CD4-positive, alpha-beta T cell treated with Interferon gamma for 1 hour (primary cell): ENCODE measurements around the gene C4A.
"Not testable (repeated sequence)": the region's sequence is repeated elsewhere in the genome, so short reads cannot be mapped to it uniquely, and the experiment has no call there.

Experiments
- DNase-seq: peaks from one replicate; pipeline ENCODE4 v3.0.0-alpha.2; 2020

Gene C4A

GRCh38 chr6:31961616-31962015, 20.2 kb upstream of the C4A start:
- DNase-seq = no peak

- DNase-seq = no peak
Observed at GRCh38 chr6:31963921-31964320, 17.9 kb upstream of the C4A start.

GRCh38 chr6:31965700-31966099, 16.2 kb upstream of the C4A start:
- no peak for DNase-seq

- DNase-seq = no peak
Observed at GRCh38 chr6:31966506-31966905, 15.4 kb upstream of the C4A start.

- DNase-seq = no peak
Observed at GRCh38 chr6:31966997-31967925, 14.6 kb upstream of the C4A start.

- DNase-seq = no peak
Observed at GRCh38 chr6:31967926-31968320, 13.9 kb upstream of the C4A start.

GRCh38 chr6:31968326-31968725, 13.5 kb upstream of the C4A start:
- DNase-seq = no peak

GRCh38 chr6:31968791-31969711, 12.8 kb upstream of the C4A start:
- DNase-seq = no peak

- no peak for DNase-seq
Observed at GRCh38 chr6:31969712-31970603, 11.9 kb upstream of the C4A start.

GRCh38 chr6:31970604-31971271, 11.1 kb upstream of the C4A start:
- DNase-seq = no peak

- no peak for DNase-seq
Observed at GRCh38 chr6:31971279-31971992, 10.4 kb upstream of the C4A start.

- DNase-seq = peak; percentile 99
Observed at GRCh38 chr6:31971993-31972708, 9.7 kb upstream of the C4A start, which contains the start of gene DXO. TSS of gene DXO (minus strand) at chr6:31972138. CDS start at chr6:31971675, 463 bp downstream.

GRCh38 chr6:31972709-31973350, 9.0 kb upstream of the C4A start:
- no peak for DNase-seq

GRCh38 chr6:31976065-31976464, 5.8 kb upstream of the C4A start:
- not testable (repeated sequence) for DNase-seq

GRCh38 chr6:31977816-31978431, 3.9 kb upstream of the C4A start:
- DNase-seq = no peak

- DNase-seq = no peak
Observed at GRCh38 chr6:31978831-31979230, 3.0 kb upstream of the C4A start.

- no peak for DNase-seq
Observed at GRCh38 chr6:31979238-31979898, 2.5 kb upstream of the C4A start.

- DNase-seq = not testable (repeated sequence)
Observed at GRCh38 chr6:31980195-31980876, 1.5 kb upstream of the C4A start.
